GM21786 (cell line): ENCODE results near the gene SYNE1.
"Not testable (repeated sequence)": the region's sequence is repeated elsewhere in the genome, so short reads cannot be mapped to it uniquely, and the experiment has no call there.

ENCODE experiments used
- ATAC-seq: cut with Tn5 transposase; IDR thresholded peaks from one replicate; pipeline ENCODE4 v1.9.1; 2021; ENCODE audit not compliant: unreplicated experiment

The SYNE1 gene

GRCh38 chr6:152625213-152625612 lies 11.9 kb downstream of the SYNE1 start:
- ATAC-seq: no peak

- not testable (repeated sequence) for ATAC-seq
Observed at GRCh38 chr6:152614776-152615175, 22.4 kb downstream of the SYNE1 start.

- no peak for ATAC-seq
Observed at GRCh38 chr6:152609125-152609670, 28.0 kb downstream of the SYNE1 start.

- ATAC-seq: no peak
Observed at GRCh38 chr6:152605941-152606340, 31.2 kb downstream of the SYNE1 start.

GRCh38 chr6:152605342-152605741 lies 31.8 kb downstream of the SYNE1 start:
- ATAC-seq: no peak

- no peak for ATAC-seq
Observed at GRCh38 chr6:152603911-152604310, 33.3 kb downstream of the SYNE1 start.

GRCh38 chr6:152600022-152600421 lies 37.1 kb downstream of the SYNE1 start:
- no peak for ATAC-seq

GRCh38 chr6:152598901-152599537 lies 38.1 kb downstream of the SYNE1 start:
- ATAC-seq: no peak

GRCh38 chr6:152598421-152598820 lies 38.7 kb downstream of the SYNE1 start:
- no peak for ATAC-seq

- no peak for ATAC-seq
Observed at GRCh38 chr6:152596726-152597125, 40.4 kb downstream of the SYNE1 start.

GRCh38 chr6:152595499-152595898 lies 41.7 kb downstream of the SYNE1 start:
- no peak for ATAC-seq

GRCh38 chr6:152594701-152595100 lies 42.5 kb downstream of the SYNE1 start:
- no peak for ATAC-seq

GRCh38 chr6:152588456-152588855 lies 48.7 kb downstream of the SYNE1 start:
- no peak for ATAC-seq

- no peak for ATAC-seq
Observed at GRCh38 chr6:152587473-152587872, 49.7 kb downstream of the SYNE1 start.

GRCh38 chr6:152585236-152585635 lies 51.9 kb downstream of the SYNE1 start:
- ATAC-seq: no peak

- no peak for ATAC-seq
Observed at GRCh38 chr6:152583888-152584287, 53.3 kb downstream of the SYNE1 start.

GRCh38 chr6:152576525-152576924 lies 60.6 kb downstream of the SYNE1 start:
- ATAC-seq: no peak

GRCh38 chr6:152575621-152576150 lies 61.5 kb downstream of the SYNE1 start:
- ATAC-seq: no peak

- ATAC-seq: no peak
Observed at GRCh38 chr6:152575161-152575560, 62.0 kb downstream of the SYNE1 start.

GRCh38 chr6:152573762-152574161 lies 63.4 kb downstream of the SYNE1 start:
- no peak for ATAC-seq

- ATAC-seq: no peak
Observed at GRCh38 chr6:152572338-152573088, 64.6 kb downstream of the SYNE1 start.

GRCh38 chr6:152571943-152572337 lies 65.2 kb downstream of the SYNE1 start:
- no peak for ATAC-seq
